Endothelial cell of umbilical vein (primary cell): ENCODE data around the gene DDX31. TPM values are rescaled to one million over a fixed set of nuclear protein-coding genes. Genes with fewer than 3 reads are reported as not detected.

Experiments
- BruUV-seq: library from RNA; stranded (reverse); fragments of 400-500 nt; replicated peaks from 2 replicates; lab custom pipeline; 2021; lab: Mats Ljungman, UMichigan
- CTCF ChIA-PET: fragments of 300-600, 350-600 bp; sonication (Branson Sonifier 250); formaldehyde crosslinking; loops from one replicate; lab custom pipeline; 2021; ENCODE audit warnings: antibody characterized with exemption, inconsistent platforms; lab: Charles Lee
- POLR2A ChIA-PET: fragments of 300-600, 350-600 bp; sonication (Branson Sonifier 250); formaldehyde crosslinking; loops from one replicate; lab custom pipeline; 2021; ENCODE audit warnings: antibody characterized with exemption, inconsistent platforms; lab: Charles Lee
- DNase-seq: peaks from one replicate; pipeline ENCODE4 v3.0.0-alpha.2; 2011; ENCODE audit warnings: low read depth, low spot score
- FAIRE-seq: peaks from 2 replicates; lab custom pipeline; 2011; peaks lifted over from hg19 to GRCh38; lab: Jason Lieb, UNC
- H2AFZ ChIP-seq: 2 replicates; pipeline ENCODE4 v1.6.0; 2012; ENCODE audit warnings: low read depth, low read length, control low read depth, inconsistent platforms
- H3K27ac ChIP-seq: 2 replicates; pipeline ENCODE4 v1.5.1; 2011; ENCODE audit warnings: low read depth, mild to moderate bottlenecking, control low read depth, low read length, moderate library complexity; ENCODE audit not compliant: insufficient read depth
- H3K27me3 ChIP-seq, 2 experiments: 2 replicates each; pipeline versions ENCODE4 v1.6.0 to v1.6.1; 2011; ENCODE audit warnings: low read length in 2 of 2, mixed read lengths in 1 of 2; ENCODE audit not compliant: control insufficient read depth in 2 of 2, insufficient read depth in 2 of 2
- H3K36me3 ChIP-seq, 2 experiments: 2 replicates in 1 of 2; 3 replicates in 1 of 2; pipeline ENCODE4 v1.5.1; 2011; ENCODE audit warnings: low read length in 2 of 2, mild to moderate bottlenecking in 1 of 2, moderate library complexity in 1 of 2; ENCODE audit not compliant: control insufficient read depth in 2 of 2, insufficient read depth in 2 of 2; ENCODE audit errors: extremely low read depth in 1 of 2
- H3K4me1 ChIP-seq: 3 replicates; pipeline ENCODE4 v1.5.1; 2011; ENCODE audit warnings: mild to moderate bottlenecking, low read length; ENCODE audit not compliant: control insufficient read depth, insufficient read depth; ENCODE audit errors: extremely low read depth
- H3K4me2 ChIP-seq: 2 replicates; pipeline ENCODE4 v1.6.1; 2011; ENCODE audit warnings: low read length, control low read depth, mixed read lengths; ENCODE audit not compliant: insufficient read depth
- H3K4me3 ChIP-seq, 3 experiments: fragments of 200-600 bp in 1 of 3; sonication (generic), shearing (Covaris generic) in 1 of 3; replicated peaks in 1 of 3; 2 replicates each; pipeline ENCODE4 v1.5.1; 2011 to 2016; ENCODE audit warnings: control low read depth in 3 of 3, low read length in 3 of 3, mild to moderate bottlenecking in 2 of 3, inconsistent platforms in 1 of 3, low read depth in 1 of 3, moderate library complexity in 1 of 3; ENCODE audit not compliant: insufficient read depth in 1 of 3
- H3K79me2 ChIP-seq: 2 replicates; pipeline ENCODE4 v1.6.0; 2012; ENCODE audit warnings: low read length, inconsistent platforms; ENCODE audit not compliant: control insufficient read depth, insufficient read depth
- H3K9ac ChIP-seq: replicated peaks from 2 replicates; pipeline ENCODE3; 2011; ENCODE audit warnings: low read length, control low read depth; ENCODE audit not compliant: insufficient read depth; ENCODE audit errors: extremely low read depth
- H3K9me1 ChIP-seq: replicated peaks from 3 replicates; pipeline ENCODE4 v1.6.0; 2011; ENCODE audit warnings: mild to moderate bottlenecking, low read length; ENCODE audit not compliant: control insufficient read depth, insufficient read depth; ENCODE audit errors: extremely low read depth
- H3K9me3 ChIP-seq: replicated peaks from 2 replicates; pipeline ENCODE4 v1.5.1; 2012; ENCODE audit warnings: low read length, inconsistent platforms; ENCODE audit not compliant: control insufficient read depth, insufficient read depth
- H4K20me1 ChIP-seq: replicated peaks from 2 replicates; pipeline ENCODE3; 2011; ENCODE audit warnings: mild to moderate bottlenecking, low read length; ENCODE audit not compliant: control insufficient read depth, insufficient read depth; ENCODE audit errors: extremely low read depth
- EZH2 ChIP-seq: IDR thresholded peaks from 2 replicates; pipeline ENCODE4 v1.6.1; 2012; ENCODE audit warnings: borderline replicate concordance, low read depth, mild to moderate bottlenecking, moderate library complexity, low read length, inconsistent platforms; ENCODE audit not compliant: severe bottlenecking
- FOS ChIP-seq: IDR thresholded peaks from 2 replicates; pipeline ENCODE4 v1.6.1; 2011; ENCODE audit warnings: mild to moderate bottlenecking, low read length, moderate library complexity, borderline replicate concordance; ENCODE audit not compliant: insufficient read depth
- GATA2 ChIP-seq: IDR thresholded peaks from 2 replicates; pipeline ENCODE4 v1.7.0; 2011; ENCODE audit warnings: low read depth, mild to moderate bottlenecking, moderate library complexity, mixed read lengths, low read length; ENCODE audit not compliant: insufficient read length, insufficient read depth
- JUN ChIP-seq: IDR thresholded peaks from 2 replicates; pipeline ENCODE4 v1.6.1; 2011; ENCODE audit warnings: borderline replicate concordance, low read depth; ENCODE audit not compliant: insufficient read length, insufficient read depth
- MYC ChIP-seq: IDR thresholded peaks from one replicate; pipeline ENCODE4 v1.6.1; 2011; ENCODE audit warnings: mild to moderate bottlenecking, low read depth, low read length
- POLR2A ChIP-seq: IDR thresholded peaks from 2 replicates; pipeline ENCODE4 v1.6.1; 2012; ENCODE audit warnings: low read depth, mild to moderate bottlenecking, control low read depth, low read length
- POLR2AphosphoS5 ChIP-seq: IDR thresholded peaks from 2 replicates; pipeline ENCODE4 v1.6.1; 2012; ENCODE audit warnings: low read depth, mild to moderate bottlenecking, control low read depth, low read length, moderate library complexity; ENCODE audit not compliant: insufficient read depth
- dilution Hi-C: fragments of 300-500 bp; cut with MboI; formaldehyde crosslinking; loops from one replicate; pipeline ENCODE4 v1.15.0; 2019; ENCODE audit warnings: low sequenced_read_pairs; ENCODE audit not compliant: extremely low pct_ligation_motif_present
- intact Hi-C: fragments of 100-400 bp; cut with micrococcal nuclease; formaldehyde crosslinking; loops from one replicate; pipeline ENCODE4 v1.10.0; 2022
- polyA plus RNA-seq, 4 experiments: library from polyadenylated mRNA; depleted of rRNA in 3 of 4; stranded (reverse) in 3 of 4; unstranded in 1 of 4; fragments of >200 nt; gene quantifications; 2 replicates each; pipeline versions ENCODE4 v1.2.1 to v1.2.3, GENCODE V29; 2011 to 2012; ENCODE audit warnings: missing spikeins in 1 of 4
- total RNA-seq: library from RNA; stranded (reverse); gene quantifications from 2 replicates; pipeline ENCODE4 v1.2.3, GENCODE V29; 2021
- TF ChIP-seq, protein P1 (sequence below): IDR thresholded peaks from 2 replicates; pipeline ENCODE4 v1.6.1; 2011; ENCODE audit not compliant: insufficient read depth, insufficient read length
- TF ChIP-seq, protein P2 (sequence below), 2 donors: IDR thresholded peaks; 1 replicate in 1 of 2; 2 replicates in 1 of 2; pipeline ENCODE4 v1.5.1; 2011; ENCODE audit warnings: low read length in 2 of 2, mild to moderate bottlenecking in 2 of 2, moderate library complexity in 2 of 2, control low read depth in 1 of 2, inconsistent platforms in 1 of 2, low read depth in 1 of 2; ENCODE audit not compliant: insufficient read depth in 1 of 2; ENCODE audit errors: extremely low read depth in 1 of 2

Gene DDX31
- total and polyA plus RNA-seq, 2 donors (not counting 3 experiments of a cell fraction or from before 2014, with no cell fraction given) = 8.0 to 16.3 TPM

DNA sequence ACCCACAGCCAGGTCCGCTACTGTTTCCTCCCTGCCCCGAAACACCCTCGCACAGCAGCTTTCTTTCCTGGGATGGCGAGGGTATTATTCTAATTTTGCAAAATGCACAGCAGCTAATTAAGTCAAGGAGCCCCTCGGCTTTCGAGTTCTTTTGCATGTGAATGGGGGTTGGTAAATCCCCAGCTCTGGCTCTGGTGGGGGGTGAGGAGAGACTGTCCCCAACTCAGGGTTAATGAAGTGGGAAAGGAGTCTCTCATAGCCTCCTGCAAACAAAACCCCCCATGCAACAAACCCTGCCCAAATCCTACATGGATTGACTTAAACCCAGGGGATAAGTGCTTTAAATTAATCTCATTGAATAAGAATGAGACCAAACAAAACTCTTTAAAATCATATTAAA lies 78.5 kb downstream of the DDX31 start:
- Histone ChIP-seq H3K9me3 (no peaks in the 10 kb centered on the region), H3K27ac (no peak overlapping the region), H3K9ac (no peak overlapping the region), H4K20me1 (no peaks in the 10 kb centered on the region), H3K27me3 (peaks cover 56 to 60% of the 10 kb centered on the region in 2 experiments), H3K4me2 (no peak overlapping the region), H3K4me1 (no peaks in the 10 kb centered on the region), H3K9me1 (no peaks in the 10 kb centered on the region), H3K79me2 (no peaks in the 10 kb centered on the region), H3K36me3 (peaks cover 0 to 5% of the 10 kb centered on the region in 2 experiments), H2AFZ (no peak overlapping the region), H3K4me3 (no peak overlapping the region)
- DNase-seq = no peak
- CTCF ChIA-PET = interaction anchor here (2.1 kb wide), 1 partner anchor 84 kb away, joined by 4 read pairs; no protein-coding TSS in a partner anchor
- BruUV-seq = no TSS peak
- no peak for FAIRE-seq
- dilution Hi-C loops = no loop called here
- TF ChIP-seq EZH2 (no peak), MYC (no peak), FOS (no peak), JUN (no peak), GATA2 (no peak), POLR2A (no peak), POLR2AphosphoS5 (no peak)
- TF ChIP-seq, protein P1, sequence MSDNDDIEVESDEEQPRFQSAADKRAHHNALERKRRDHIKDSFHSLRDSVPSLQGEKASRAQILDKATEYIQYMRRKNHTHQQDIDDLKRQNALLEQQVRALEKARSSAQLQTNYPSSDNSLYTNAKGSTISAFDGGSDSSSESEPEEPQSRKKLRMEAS = no peak
- TF ChIP-seq, protein P2, sequence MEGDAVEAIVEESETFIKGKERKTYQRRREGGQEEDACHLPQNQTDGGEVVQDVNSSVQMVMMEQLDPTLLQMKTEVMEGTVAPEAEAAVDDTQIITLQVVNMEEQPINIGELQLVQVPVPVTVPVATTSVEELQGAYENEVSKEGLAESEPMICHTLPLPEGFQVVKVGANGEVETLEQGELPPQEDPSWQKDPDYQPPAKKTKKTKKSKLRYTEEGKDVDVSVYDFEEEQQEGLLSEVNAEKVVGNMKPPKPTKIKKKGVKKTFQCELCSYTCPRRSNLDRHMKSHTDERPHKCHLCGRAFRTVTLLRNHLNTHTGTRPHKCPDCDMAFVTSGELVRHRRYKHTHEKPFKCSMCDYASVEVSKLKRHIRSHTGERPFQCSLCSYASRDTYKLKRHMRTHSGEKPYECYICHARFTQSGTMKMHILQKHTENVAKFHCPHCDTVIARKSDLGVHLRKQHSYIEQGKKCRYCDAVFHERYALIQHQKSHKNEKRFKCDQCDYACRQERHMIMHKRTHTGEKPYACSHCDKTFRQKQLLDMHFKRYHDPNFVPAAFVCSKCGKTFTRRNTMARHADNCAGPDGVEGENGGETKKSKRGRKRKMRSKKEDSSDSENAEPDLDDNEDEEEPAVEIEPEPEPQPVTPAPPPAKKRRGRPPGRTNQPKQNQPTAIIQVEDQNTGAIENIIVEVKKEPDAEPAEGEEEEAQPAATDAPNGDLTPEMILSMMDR (IDR thresholded peaks at IDR 0.05; ENCODE audit: extremely low read depth in 1 of 2, insufficient read depth in 1 of 2, low read depth in 1 of 2, low read length in 2 of 2) = no peak
- POLR2A ChIA-PET = no interaction called here
- intact Hi-C loops = no loop called here
